Measurements from ENCODE around the gene RAD21L1. TPM values are rescaled to one million over a fixed set of nuclear protein-coding genes. Genes with fewer than 3 reads are reported as not detected.

Gene RAD21L1
- polyA plus RNA-seq, 3 donors: not detected

DNA sequence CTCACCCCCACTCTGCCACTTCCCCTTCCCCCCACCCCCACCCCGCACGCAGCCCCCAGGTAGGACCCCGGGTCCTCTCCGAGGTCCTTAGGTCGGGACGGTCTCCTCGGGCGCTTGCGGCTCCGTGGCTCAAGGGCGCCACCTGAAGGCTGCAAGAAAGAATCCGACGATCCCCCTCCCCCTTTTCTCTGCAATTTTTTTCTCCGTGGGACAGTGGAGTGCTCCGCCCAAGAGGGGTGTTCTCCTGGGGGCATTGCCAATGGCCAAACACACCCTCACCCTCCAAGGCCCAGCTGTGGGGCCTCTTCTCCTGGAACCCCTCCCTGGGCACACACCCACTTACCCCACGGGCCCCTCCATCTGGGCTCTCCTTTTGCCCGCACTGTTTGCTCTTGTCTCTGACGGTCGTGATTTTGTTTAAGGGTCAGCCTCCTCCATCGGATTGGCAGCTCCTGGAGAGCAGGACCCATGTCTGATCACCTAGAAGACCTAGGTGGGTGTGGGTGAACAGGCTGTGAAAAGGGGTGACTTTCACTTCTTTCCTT lies 40.0 kb upstream of the RAD21L1 start:
- no peaks in the 10 kb centered on the region for H4K20me1 ChIP-seq (ENCODE audit: insufficient read depth, low read length)

DNA sequence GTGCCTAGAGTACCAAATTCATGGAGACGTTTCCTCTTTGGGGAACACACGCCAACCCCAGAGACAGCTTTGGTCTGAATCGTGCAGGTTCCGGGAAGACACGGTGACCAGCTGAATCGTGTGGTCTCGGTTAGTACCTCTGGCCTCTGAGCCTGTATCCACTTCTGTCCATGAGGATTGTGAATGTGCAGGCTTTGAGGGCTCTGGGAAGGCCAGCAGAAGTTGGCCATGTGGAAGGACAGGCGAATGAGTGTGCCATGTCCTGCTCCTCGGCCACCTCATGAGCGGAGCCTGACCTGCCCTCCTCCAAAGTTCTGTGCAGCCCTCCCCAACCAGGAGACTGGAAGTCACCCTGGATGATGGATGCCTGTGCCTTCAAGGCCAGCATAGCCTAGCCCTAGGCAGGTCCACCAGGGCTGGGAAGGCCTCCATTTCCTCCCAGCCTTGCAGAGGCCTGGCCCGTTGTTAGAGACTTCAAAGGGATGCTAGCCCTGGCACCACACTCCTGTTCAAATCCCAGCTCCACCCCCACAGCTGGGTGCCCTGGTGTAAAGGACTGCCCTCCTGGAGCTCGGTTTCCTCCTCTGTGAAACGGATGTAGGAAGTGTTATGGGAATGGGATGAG lies 39.4 kb upstream of the RAD21L1 start:
- H3K79me2 ChIP-seq (ENCODE audit: insufficient read depth, low read length): no peaks in the 10 kb centered on the region
- no peak for DNase-seq
- 88% methylated on average over 9 of the region's 13 CpGs for WGBS (ENCODE audit: insufficient coverage)
- H3K4me3 ChIP-seq (replicated peaks in 1 of 3; ENCODE audit: low read depth in 2 of 3, low read length in 3 of 3): no peak overlapping the region
- H3K27me3 Mint-ChIP-seq (ENCODE audit: low read depth in 3 of 3): peaks cover 32 to 36% (median 36%) of the 10 kb centered on the region in 3 donors
- no peak overlapping the region for H2AFZ ChIP-seq (ENCODE audit: insufficient read depth, low read depth, low read length, poor library complexity, severe bottlenecking)
- no peak for TF ChIP-seq CTCF (IDR thresholded peaks at IDR 0.05)
- H3K4me1 ChIP-seq (ENCODE audit: control insufficient read depth in 1 of 2, insufficient read depth in 2 of 2, low read length in 2 of 2): peaks cover 7 to 14% of the 10 kb centered on the region in 2 donors
- no peaks in the 10 kb centered on the region for H3K36me3 ChIP-seq (replicated peaks in 1 of 2; ENCODE audit: control insufficient read depth in 1 of 2, insufficient read depth in 2 of 2, low read length in 2 of 2)
- H3K4me3 Mint-ChIP-seq: peak overlapping the region in 1 of 2 donors; percentile 86
- peaks cover 4 to 13% (median 5%) of the 10 kb centered on the region in 7 donors for H3K9me3 Mint-ChIP-seq
- no peaks in the 10 kb centered on the region for H3K9me3 ChIP-seq (replicated peaks in 1 of 2; ENCODE audit: control insufficient read depth in 1 of 2, insufficient read depth in 1 of 2, low read length in 2 of 2)
- no peak overlapping the region for H3K9ac ChIP-seq (ENCODE audit: insufficient read depth, low read length, poor library complexity, severe bottlenecking)
- H3K27me3 ChIP-seq (ENCODE audit: control insufficient read depth in 2 of 2, insufficient read depth in 2 of 2, low read length in 2 of 2): peaks cover 25 to 37% of the 10 kb centered on the region in 2 donors
- H4K20me1 ChIP-seq (ENCODE audit: insufficient read depth, low read length): no peaks in the 10 kb centered on the region
- H3K4me2 ChIP-seq (replicated peaks; ENCODE audit: extremely low read depth, low read length, poor library complexity, severe bottlenecking): no peak overlapping the region
- intact Hi-C loops (cut with micrococcal nuclease): no loop called here
- H3K27ac Mint-ChIP-seq: no peak overlapping the region
- H3K36me3 Mint-ChIP-seq: peaks cover 0 to 10% of the 10 kb centered on the region in 2 donors
- H3K4me1 Mint-ChIP-seq: peaks cover 23% of the 10 kb centered on the region
- no peak overlapping the region for H3K27ac ChIP-seq (ENCODE audit: low read depth in 1 of 2, low read length in 2 of 2)

More for the DNA sequence above, 40.0 kb upstream of the RAD21L1 start:
- peaks cover 25 to 37% of the 10 kb centered on the region in 2 donors for H3K27me3 ChIP-seq (ENCODE audit: control insufficient read depth in 2 of 2, insufficient read depth in 2 of 2, low read length in 2 of 2)
- peak in 2 of 3 donors; percentile 4 to 20 for DNase-seq
- Mint-ChIP-seq H3K36me3 (peaks cover 5 to 12% of the 10 kb centered on the region in 2 donors), H3K27ac (no peak overlapping the region), H3K4me1 (peaks cover 23% of the 10 kb centered on the region), H3K4me3 (peak overlapping the region; percentile 63 to 86), H3K9me3 (peaks cover 4 to 13% (median 5%) of the 10 kb centered on the region in 7 donors), H3K27me3 (ENCODE audit: low read depth in 3 of 3) (peaks cover 32 to 36% (median 36%) of the 10 kb centered on the region in 3 donors)
- TF ChIP-seq CTCF (IDR thresholded peaks at IDR 0.05): peak; percentile 56
- no peaks in the 10 kb centered on the region for H3K9me3 ChIP-seq (replicated peaks in 1 of 2; ENCODE audit: control insufficient read depth in 1 of 2, insufficient read depth in 1 of 2, low read length in 2 of 2)
- no peak overlapping the region for H3K27ac ChIP-seq (ENCODE audit: low read depth in 1 of 2, low read length in 2 of 2)
- no peak overlapping the region for H3K4me3 ChIP-seq (replicated peaks in 1 of 3; ENCODE audit: low read depth in 2 of 3, low read length in 3 of 3)
- intact Hi-C loops (cut with micrococcal nuclease): no loop called here
- no peaks in the 10 kb centered on the region for H3K36me3 ChIP-seq (replicated peaks in 1 of 2; ENCODE audit: control insufficient read depth in 1 of 2, insufficient read depth in 2 of 2, low read length in 2 of 2)
- no peaks in the 10 kb centered on the region for H3K79me2 ChIP-seq (ENCODE audit: insufficient read depth, low read length)
- no peak overlapping the region for H3K9ac ChIP-seq (ENCODE audit: insufficient read depth, low read length, poor library complexity, severe bottlenecking)
- no peak overlapping the region for H2AFZ ChIP-seq (ENCODE audit: insufficient read depth, low read depth, low read length, poor library complexity, severe bottlenecking)
- 28% methylated on average over 8 of the region's 20 CpGs for WGBS (ENCODE audit: insufficient coverage)
- H3K4me1 ChIP-seq (ENCODE audit: control insufficient read depth in 1 of 2, insufficient read depth in 2 of 2, low read length in 2 of 2): peaks cover 7 to 14% of the 10 kb centered on the region in 2 donors
- peak overlapping the region; percentile 36 for H3K4me2 ChIP-seq (replicated peaks; ENCODE audit: extremely low read depth, low read length, poor library complexity, severe bottlenecking)
